GDM1 (cell line): ENCODE results near the gene IBTK.
"Not testable (repeated sequence)": the region's sequence is repeated elsewhere in the genome, so short reads cannot be mapped to it uniquely, and the experiment has no call there.

Experiments used
- DNase-seq: peaks from one replicate; lab custom pipeline; 2025; lab: John Stamatoyannopoulos, UW

IBTK gene

DNA sequence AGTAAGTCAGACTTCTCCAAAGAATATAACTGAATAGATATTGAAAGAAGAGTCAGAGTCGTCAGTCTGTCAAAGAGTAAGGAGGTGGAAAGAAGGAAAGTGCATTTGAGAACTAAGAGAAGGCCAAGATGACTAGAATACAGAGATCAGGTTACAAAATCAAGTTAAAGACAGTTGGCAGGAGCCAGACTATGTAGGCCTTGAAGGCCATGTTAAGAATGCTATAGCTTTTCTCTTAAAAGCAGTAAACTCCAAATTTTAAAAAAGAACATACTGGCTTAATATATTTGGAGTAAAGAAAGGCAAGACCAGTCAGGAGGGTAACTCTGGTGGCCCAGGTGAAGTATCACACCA, 68.8 kb downstream of the IBTK start:
- no peak for DNase-seq

DNA sequence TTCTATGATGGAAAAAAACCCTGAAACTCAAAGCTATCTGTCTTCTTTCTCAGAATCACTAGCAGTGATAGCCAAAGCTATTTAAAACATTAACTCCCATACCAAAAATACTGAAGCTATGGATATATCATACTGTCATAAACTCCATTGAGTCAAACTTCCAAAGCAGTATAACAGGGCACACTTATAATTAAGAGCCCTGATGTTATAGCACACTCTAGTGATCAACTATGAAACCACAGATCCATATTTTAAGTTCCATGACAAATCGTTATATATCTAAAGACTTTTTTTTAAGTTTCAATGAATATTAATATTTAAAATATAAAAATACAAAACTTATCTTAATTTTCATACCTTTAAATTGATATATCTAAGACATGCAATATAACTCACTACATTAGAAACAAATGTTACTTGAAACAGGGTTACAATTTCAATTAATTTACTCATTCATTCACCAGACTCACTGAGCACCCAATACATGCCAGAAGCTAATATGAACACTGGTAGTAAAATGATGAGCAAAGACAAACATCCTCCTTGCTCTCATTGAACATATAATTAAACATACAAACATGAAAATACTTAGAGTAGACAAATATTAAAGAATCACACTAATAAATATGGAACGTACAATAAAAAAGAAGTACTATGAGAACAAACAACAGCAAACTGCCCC, 69.3 kb downstream of the IBTK start:
- no peak for DNase-seq

DNA sequence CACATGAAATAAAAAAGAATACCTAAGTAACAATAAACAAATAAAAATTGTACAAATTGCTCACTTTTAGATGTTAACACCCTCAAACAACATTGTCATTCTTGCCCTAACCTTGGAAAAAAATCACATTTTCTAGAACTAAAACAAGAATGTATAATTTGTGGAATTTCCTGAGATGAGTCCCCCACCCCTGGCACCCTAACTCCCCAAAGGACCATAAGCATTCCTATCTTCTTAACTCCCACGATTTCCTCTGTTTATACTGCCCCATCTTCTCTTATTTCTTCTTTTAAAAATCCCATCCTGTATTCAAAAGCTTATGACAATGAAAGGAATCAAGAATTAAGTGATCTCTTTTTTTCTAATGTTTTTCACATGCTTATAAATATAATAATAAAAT, 70.9 kb downstream of the IBTK start:
- DNase-seq: no peak

DNA sequence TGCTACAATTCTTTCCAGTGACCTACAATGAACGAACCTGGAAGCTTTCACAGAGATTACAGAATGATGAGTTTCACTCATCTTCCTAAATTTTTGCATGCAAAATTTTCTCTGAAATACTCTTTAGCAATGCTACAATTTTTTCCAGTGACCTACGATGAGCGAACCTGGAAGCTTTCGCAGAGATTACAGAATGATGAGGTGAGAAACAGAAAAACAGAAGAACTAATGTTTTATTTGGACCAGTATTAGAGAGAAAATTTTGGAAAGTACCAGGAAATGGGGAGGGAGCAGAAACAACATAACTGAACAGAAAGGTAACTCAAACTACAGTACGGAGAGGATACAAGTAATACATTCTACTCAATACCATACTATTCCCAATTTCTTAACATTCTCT, 75.0 kb downstream of the IBTK start:
- DNase-seq: no peak

DNA sequence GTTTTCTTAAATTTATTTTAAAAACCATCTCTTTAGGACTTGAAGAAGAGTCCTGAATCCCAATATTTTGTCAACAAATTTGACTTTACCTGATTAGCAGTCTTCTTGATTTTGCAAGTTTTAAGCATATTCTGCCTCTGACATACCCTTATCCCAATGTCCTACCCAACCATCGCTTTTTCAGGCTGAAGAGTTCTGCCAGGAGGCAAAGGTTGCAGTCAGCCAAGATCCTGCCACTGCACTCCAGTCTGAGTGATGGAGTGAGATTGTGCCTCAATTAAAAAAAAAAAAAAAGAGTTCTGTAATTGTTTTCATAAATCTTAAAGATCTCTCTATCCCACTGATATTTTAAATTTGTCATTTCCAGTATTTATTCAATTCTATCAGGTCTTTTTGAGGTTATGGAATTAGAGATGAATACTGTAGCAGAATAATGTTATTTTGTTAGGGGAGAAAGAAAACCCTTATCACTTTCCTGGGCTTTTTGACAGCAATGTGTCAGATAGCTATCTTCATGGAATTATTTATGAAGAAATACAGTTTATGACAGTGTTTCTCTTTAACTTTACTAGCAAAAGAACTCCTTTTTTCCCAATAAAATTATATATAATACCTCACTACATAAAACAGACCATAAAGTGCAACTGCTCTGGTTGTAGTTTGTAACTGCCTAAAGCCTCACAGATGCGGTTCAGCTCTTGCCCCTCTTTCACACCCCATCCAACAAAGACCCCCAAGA, 78.2 kb downstream of the IBTK start:
- no peak for DNase-seq

DNA sequence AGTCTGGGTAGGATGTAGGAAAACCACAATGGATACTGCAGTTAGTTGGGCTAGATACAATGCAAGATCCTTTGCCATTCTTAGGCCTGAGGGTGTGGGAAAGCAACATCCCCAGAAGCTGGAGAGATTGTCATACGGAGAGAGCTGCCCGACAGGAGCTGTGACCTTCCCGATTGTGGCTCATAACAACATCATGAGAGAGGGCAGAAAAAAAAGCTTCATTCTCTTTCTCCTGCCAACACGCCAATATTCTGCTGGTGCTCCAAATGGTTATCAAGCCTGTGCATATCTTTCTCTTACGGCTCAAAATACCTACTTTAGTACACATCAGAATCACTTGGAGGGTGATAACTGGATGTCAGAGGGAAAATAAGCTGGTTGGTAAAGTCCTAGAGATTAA, 81.1 kb downstream of the IBTK start:
- no peak for DNase-seq

DNA sequence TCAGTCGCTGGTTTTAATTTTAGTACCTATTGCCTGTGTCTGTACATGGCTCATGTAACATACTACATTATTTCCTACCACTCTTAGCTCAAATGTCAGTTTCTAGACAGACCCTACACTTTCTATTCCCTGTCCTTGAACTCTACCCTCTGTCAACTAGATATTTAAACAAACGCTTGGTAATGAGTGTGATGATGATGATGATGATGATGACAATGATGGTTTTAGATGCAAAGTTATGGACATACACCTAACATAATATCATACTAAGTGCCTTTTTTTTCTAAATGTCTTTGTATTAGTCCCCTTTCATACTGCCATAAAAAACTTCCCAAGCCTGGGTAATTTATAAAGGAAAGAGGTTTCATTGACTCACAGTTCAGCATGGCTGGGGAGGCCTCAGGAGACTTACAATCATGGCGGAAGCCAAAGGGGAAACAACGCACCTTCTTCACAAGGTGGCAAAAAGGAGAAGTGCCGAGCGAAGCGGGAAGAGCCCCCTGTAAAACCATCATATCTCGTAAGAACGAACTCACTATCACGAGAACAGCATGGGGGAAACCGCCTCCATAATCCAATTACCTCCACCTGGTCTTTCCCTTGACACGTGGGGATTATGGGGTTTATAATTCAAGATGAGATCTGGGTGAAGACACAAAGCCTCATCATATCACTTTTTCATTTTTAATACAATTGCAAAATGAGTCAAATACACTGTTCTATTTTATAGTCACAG, 87.1 kb downstream of the IBTK start:
- no peak for DNase-seq

DNA sequence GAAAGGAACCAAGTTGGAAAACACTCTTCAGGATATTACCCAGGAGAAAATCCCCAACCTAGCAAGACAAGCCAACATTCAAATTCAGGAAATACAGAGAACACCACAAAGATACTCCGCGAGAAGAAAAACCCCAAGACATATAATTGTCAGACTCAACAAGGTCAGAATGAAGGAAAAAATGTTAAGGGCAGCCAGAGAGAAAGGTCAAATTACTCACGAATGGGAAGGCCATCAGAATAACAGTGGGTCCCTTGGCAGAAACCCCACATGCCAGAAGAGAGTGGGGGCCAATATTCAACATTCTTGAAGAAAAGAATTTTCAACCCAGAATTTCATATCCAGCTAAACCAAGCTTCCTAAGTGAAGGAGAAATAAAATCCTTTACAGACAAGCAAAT, 94.8 kb downstream of the IBTK start:
- not testable (repeated sequence) for DNase-seq

DNA sequence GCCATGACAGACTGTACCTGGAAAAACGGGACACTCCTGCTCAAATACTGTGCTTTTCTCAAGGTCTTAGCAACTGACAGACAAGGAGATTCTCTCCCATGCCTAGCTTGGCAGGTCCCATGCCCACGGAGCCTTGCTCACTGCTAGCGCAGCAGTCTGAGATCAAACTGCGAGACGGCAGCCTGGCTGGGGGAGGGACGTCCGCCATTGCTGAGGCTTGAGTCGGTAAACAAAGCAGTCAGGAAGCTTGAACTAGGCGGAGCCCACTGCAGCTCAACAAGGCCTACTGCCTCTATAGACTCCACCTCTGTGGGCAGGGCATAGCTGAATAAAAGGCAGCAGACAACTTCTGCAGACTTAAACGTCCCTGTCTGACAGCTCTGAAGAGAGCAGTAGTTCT, 96.4 kb downstream of the IBTK start:
- not testable (repeated sequence) for DNase-seq

DNA sequence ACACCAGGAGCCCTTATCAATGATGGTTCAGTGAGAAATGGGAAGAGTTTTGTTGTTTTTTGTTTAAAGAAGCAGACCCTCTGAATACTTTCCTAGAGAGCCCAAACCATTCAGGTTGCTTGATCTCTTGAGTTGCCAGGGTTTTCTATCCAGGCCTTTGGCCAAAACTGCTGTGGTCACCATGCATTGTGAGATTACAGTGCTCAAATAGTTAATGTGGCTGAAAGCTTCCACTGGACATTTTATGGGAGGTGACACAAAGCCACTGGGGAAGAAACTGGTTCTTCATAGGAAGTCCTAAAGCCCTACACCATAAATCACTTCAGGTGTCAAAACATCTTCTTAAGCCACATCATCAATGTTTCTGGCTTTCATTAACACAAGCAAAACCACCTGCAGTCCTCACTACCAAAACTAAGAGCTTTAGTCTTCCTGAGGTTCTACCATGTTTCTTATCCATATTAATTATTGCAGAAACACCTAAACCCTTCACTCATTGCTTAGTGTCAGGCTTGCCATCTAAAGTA, 101.6 kb downstream of the IBTK start:
- no peak for DNase-seq

DNA sequence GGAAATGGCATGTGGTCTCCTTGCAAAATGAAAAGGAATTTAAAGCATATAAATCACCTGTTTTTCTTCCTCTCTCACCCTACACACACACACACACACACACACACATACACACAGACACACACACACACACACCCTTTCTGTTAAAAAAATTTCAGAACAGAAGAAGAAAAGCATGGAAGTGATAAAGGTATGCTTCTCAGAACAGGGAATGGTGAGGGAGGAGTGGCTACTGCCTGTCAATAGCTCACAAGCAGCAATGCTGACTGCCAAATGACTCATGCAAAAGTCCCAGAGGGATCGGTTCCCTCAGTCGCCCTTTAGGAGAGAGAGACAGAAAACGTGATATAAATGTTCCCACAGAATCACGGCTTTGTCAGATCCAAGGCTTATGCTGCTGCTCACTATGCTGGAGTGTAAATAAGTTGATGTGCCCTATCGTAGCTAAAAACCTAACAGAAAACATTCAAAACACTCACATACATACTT, 102.6 kb downstream of the IBTK start:
- DNase-seq: no peak

DNA sequence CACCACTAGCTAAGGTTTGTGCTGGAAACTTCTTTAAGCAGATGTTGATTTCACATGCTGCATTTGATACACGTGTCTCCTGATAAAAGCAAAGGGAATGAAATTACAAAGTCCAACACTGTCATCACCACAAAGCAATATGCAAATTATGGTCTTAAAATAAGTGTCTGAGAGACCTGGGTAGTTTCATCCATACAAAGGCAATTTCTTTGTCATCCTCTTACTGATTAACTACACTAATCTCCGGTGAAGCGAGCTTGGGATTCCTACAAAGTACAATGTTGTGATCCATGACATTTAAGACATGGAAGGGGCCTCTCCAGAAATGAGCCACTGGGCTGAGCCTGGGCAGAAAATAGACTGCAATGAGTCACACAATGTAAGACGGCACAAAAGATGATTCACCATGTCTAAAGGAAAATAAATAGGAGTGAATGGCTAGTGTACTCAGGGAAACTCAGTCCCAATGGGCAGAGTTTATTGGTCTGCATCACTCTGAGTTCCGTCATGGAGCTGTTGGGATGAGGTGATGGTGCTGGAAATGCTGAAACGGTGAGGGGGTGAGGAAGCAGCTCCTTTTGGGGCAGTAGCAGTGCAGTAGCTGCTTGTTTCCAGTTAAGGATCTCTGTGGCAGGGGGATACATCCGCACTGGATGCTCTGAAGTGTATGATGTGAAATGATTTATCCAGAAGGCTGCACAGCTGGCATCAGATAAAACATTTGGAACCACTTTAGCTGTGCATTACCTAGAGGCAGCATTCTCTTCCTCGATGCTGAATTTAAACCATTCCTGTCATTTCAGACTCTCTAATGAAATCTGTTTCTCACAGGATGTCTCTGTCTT, 103.3 kb downstream of the IBTK start:
- no peak for DNase-seq

DNA sequence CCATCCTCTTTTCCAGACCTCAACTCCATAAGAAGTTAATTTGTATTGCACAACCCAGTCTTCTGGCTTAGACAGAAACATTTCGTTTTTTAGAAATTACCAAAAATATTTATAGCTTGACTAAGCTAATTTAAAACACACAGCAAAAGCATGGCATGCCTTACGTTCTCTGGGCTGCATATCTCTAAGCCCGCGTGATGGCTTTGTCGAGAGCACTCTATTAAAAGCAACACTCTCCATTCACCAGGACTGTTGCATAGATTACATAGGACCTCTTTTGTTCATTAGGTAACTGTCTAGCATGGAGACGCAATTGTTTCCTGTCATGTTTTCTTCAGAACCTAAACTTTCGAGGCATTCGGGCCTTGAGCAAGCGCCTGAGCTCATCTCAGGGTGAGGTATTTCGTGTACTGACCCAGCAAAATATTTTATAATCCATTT, 104.5 kb downstream of the IBTK start:
- no peak for DNase-seq

DNA sequence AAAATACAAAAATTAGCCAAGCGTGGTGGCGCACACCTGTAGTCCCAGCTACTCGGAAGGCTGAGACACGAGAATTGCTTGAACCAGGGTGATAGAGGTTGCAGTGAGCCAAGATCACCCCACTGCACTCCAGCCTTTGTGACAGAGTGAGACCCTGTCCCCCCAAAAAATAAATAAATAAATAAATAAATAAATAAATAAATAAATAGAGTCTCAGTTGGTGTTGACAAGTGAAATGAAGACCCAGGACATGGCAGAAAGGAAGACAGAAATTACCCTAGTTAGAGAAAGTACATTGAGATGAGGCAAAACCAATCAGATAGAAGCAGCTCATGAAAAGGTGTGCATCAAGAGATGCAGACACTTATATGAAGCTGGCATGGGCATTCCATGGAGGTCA, 105.0 kb downstream of the IBTK start:
- no peak for DNase-seq

DNA sequence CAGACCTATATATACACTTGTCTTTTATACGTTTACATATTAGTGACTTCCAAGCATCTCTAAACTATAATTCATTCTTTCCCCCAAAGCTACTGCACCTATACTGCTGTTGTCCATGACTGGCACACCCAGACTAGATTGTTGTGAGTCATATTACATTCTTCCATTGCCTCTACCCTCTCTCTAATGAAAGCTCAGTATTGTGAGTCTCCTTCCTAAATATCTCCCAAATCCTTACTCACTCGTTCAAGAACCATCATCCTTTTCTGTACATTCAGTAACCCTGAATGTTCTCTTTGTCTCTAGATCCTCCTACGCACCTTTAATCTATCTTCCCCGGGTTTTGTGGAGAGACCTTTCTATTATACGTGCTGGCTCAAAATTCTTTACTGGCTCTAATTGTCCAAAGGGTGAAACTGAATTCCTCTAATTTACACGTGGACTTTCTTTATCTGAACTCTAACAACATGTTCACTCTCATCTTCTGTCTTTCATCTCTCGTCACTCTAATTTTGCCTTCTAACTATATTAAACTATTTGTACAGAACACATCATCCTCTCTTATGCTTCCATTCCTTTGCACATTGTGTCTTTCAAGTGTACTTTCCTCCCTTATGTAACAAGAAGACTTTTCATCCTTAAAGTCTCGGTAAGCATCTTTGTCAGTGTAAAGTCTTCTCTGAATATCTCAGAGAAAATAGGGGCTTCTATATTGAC, 109.3 kb downstream of the IBTK start:
- no peak for DNase-seq

DNA sequence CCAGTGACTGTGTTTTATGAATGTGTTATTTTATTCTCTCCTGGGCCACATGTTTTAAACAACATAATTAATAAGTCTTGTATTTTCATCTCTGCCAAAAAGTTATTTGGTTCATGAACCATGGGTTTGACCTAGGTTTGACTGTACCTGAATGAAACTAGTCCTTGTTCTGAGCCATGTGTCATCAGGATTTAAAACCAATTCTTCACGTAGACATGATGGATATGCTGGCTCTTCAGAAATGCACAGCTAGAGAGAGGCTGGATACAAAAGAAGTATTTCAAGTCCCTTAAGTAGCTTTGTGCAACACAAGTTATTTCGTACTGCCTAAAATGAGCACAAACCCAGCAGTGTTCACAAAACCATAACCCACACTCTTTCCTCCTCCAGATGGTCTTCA, 116.1 kb downstream of the IBTK start:
- no peak for DNase-seq

DNA sequence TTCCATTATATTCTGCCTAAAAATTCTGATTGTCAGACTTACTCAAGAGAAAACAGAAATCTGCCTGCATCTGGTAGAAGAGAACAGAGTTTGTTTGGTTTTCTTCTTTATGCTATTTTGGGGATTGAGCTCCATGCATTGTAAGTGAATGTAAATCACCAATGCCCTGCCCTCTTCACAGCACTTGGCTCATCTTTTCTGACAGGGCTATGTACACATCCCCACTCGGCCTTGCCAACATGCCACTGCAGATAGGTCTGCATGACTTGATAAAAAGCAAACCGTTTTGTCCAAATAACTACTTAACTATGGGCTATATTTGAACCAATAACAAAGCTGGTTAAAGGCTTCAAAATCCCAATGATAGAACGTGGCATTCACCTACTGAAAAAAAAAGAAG, 117.7 kb downstream of the IBTK start:
- DNase-seq: no peak

DNA sequence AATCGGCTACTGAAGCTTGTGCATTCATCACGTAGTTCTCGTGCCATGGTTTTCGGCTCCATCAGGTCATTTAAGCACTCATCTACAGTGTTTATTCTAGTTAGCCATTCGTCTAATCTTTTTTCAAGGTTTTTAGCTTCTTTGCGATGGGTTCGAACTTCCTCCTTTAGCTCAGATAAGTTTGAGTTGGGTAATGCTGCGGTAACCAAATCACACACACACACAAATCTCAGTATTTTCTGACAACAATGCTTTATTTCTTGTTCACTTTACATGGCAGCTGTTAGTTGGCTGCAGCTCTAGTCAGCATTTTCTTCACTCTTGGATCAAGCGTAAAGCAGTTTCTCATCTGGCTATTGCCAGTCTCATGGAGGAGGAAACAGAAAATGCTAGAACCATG, 118.6 kb downstream of the IBTK start:
- DNase-seq: not testable (repeated sequence)

DNA sequence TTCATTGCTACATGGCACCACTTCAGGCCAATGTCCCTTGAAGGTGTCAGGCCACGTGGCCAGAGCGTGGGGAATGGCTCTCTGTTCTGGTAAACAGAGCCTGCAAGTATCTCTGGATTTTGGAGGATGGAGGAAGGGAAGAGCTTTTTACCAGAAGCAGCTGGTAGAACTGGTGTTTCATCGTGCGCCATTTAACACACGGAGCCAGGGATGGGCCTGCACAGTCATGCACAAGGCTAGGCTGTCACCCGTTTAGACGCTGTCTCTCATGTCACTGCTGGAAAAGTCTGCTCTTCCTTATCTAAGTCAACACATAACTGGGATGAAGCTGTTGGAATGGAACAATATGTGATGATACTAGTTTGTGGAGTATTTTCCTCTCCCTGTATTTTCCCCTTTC, 123.9 kb downstream of the IBTK start:
- no peak for DNase-seq
